Nephron progenitor cell (in vitro differentiated cells): ENCODE data around the gene MAN1C1.
"Not testable (repeated sequence)": the region's sequence is repeated elsewhere in the genome, so short reads cannot be mapped to it uniquely, and the experiment has no call there.

Source experiments
- DNase-seq: peaks from one replicate; pipeline ENCODE4 v3.0.0; 2021
- H3K27ac Mint-ChIP-seq: 2 replicates; pipeline ENCODE4 v1.8.0; 2021; ENCODE audit warnings: mild to moderate bottlenecking, moderate library complexity, mixed read lengths
- H3K27me3 Mint-ChIP-seq: 2 replicates; pipeline ENCODE4 v1.8.0; 2021; ENCODE audit warnings: mild to moderate bottlenecking, low read depth, mixed read lengths; ENCODE audit not compliant: poor library complexity
- H3K36me3 Mint-ChIP-seq: 2 replicates; pipeline ENCODE4 v1.8.0; 2021; ENCODE audit warnings: low read depth, mixed read lengths
- H3K4me1 Mint-ChIP-seq: 2 replicates; pipeline ENCODE4 v1.8.0; 2021; ENCODE audit warnings: mixed read lengths
- H3K4me3 Mint-ChIP-seq: 2 replicates; pipeline ENCODE4 v1.8.0; 2021; ENCODE audit warnings: mild to moderate bottlenecking, moderate library complexity, mixed read lengths
- H3K9me3 Mint-ChIP-seq: 2 replicates; pipeline ENCODE4 v1.8.0; 2021; ENCODE audit warnings: mild to moderate bottlenecking, moderate library complexity, mixed read lengths
- TF ChIP-seq, protein P1 (sequence below): fragments of 200-600 bp; sonication (generic); IDR thresholded peaks from 2 replicates; pipeline ENCODE4 v1.5.0; 2021; ENCODE audit warnings: antibody characterized with exemption

Gene MAN1C1

DNA sequence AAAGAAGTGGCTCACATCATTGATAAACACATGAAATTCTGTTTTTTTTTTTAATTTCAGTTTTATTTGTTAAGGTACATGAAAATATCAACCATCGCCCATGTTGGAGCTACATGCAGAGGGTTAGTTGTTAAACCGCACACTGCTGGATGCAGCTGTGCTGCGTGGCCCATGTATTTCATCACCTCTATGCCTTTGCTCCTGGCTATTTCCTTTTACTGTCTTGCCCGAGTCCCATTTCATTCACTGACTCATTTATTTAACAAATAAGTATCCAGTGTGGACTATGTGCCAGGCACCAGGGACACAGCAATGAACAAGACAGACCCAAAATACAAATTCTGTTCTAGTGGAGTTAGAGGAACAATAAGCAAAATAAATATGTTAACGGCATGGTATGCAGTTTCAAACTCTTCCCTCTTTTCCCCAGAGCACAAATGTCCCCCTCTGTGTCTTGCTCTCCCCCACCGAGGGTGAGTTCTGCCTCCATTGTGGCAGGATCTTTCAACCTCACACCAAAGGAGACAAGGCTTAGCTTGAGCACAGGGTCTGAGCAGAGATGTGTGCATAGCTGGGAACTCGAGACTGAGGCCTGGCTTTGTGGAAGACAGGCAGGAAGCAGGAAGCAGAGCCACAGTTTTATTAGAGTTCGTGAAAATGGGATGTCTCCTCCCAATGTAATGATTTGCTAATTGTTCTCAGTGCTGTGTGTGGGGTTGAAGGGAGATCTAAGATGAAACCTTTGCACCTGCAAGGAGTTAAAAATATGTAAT, 44.6 kb downstream of the MAN1C1 start:
- H3K4me1 Mint-ChIP-seq = peaks cover 57% of the 10 kb centered on the region
- no peaks in the 10 kb centered on the region for H3K36me3 Mint-ChIP-seq
- H3K9me3 Mint-ChIP-seq = no peaks in the 10 kb centered on the region
- no peak overlapping the region for H3K27ac Mint-ChIP-seq
- no peak overlapping the region for H3K4me3 Mint-ChIP-seq
- peaks cover 31% of the 10 kb centered on the region for H3K27me3 Mint-ChIP-seq
- TF ChIP-seq, protein P1, sequence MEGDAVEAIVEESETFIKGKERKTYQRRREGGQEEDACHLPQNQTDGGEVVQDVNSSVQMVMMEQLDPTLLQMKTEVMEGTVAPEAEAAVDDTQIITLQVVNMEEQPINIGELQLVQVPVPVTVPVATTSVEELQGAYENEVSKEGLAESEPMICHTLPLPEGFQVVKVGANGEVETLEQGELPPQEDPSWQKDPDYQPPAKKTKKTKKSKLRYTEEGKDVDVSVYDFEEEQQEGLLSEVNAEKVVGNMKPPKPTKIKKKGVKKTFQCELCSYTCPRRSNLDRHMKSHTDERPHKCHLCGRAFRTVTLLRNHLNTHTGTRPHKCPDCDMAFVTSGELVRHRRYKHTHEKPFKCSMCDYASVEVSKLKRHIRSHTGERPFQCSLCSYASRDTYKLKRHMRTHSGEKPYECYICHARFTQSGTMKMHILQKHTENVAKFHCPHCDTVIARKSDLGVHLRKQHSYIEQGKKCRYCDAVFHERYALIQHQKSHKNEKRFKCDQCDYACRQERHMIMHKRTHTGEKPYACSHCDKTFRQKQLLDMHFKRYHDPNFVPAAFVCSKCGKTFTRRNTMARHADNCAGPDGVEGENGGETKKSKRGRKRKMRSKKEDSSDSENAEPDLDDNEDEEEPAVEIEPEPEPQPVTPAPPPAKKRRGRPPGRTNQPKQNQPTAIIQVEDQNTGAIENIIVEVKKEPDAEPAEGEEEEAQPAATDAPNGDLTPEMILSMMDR = no peak
- no peak for DNase-seq

DNA sequence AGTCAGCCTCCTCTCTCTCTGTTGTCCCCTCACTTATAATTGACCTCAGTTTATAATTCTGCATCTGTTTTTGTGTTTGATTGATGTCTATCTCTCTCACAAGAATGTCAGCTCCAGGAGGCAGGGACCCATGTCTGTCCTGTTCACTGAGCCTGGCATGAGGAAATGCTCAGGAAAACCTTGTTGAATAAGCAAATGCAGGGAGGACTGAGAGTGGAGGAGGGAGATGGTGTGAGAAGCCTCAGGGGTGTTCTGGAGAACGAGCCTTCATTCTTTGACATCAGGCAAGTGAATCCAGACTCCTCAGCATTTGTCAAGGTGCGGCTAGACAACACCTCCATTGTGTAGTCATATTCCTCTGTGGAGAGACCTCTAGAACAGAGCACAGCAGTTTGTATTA, 45.5 kb downstream of the MAN1C1 start:
- H3K27ac Mint-ChIP-seq = no peak overlapping the region
- TF ChIP-seq, protein P1 = no peak
- peaks cover 38% of the 10 kb centered on the region for H3K27me3 Mint-ChIP-seq
- DNase-seq = no peak
- peaks cover 57% of the 10 kb centered on the region for H3K4me1 Mint-ChIP-seq
- no peak overlapping the region for H3K4me3 Mint-ChIP-seq
- H3K9me3 Mint-ChIP-seq = no peaks in the 10 kb centered on the region
- H3K36me3 Mint-ChIP-seq = no peaks in the 10 kb centered on the region

DNA sequence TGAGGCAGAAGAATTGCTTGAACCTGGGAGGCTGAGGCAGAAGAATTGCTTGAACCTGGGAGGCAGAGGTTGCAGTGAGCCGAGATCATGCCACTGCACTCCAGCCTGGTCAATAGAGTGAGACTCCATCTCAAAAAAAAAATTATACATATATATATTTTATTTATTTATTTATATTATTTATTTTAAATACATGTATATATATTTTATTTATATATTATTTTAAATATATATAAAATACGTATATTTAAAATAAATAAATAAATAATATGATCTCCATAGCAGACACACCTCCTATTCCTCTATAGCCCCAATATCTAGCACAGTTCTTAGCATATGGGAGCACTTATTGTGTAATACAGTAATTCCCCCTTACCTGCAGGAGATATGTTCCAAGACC, 46.4 kb downstream of the MAN1C1 start:
- H3K27ac Mint-ChIP-seq = not testable (repeated sequence)
- H3K4me1 Mint-ChIP-seq = peaks cover 55% of the 10 kb centered on the region

DNA sequence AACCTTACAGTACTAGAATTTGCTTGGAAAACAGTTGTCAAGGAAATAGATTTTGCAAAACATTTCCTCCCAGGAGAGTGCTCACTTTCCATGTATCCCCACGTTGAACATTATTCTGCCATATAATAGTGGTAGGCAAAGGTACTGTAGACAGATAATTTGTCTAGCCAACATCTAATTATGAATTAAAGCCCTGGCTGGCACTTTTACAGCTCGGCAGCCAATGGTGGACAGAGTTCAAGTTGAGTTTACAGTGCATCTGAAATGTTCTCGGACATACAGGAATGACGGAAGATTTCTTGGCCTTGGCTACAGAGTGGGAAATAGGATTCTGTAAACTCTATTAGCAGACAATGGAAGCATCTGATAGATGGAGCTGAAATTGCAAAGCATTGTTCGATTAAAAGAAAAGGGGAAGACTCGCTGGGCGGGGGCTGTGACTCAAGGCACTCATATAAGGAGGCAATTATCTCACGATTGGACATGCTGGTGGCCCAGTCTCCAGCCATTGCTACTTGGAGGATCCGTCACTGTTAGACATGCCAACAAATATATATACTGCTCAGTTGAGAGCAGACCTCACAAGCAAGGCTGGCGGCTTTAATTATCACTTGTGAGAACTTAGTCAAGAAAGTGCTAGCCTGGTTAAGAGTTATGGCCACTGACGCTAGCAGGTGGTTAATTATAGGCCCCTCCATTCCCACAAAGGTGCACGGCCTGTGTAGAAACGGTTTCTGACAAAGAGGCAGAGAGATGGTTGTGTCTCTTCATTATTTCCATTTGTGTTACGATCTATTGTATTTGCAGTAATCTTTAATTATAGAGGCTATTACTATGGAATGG, 48.0 kb downstream of the MAN1C1 start:
- no peak overlapping the region for H3K4me3 Mint-ChIP-seq
- no peaks in the 10 kb centered on the region for H3K9me3 Mint-ChIP-seq
- no peaks in the 10 kb centered on the region for H3K36me3 Mint-ChIP-seq
- H3K27ac Mint-ChIP-seq = no peak overlapping the region
- peaks cover 38% of the 10 kb centered on the region for H3K27me3 Mint-ChIP-seq
- H3K4me1 Mint-ChIP-seq = peaks cover 45% of the 10 kb centered on the region
- TF ChIP-seq, protein P1 = no peak
- no peak for DNase-seq

More for the DNA sequence above, 46.4 kb downstream of the MAN1C1 start:
- not testable (repeated sequence) for H3K4me3 Mint-ChIP-seq, DNase-seq, H3K9me3 Mint-ChIP-seq, H3K36me3 Mint-ChIP-seq
- H3K27me3 Mint-ChIP-seq = peaks cover 43% of the 10 kb centered on the region

DNA sequence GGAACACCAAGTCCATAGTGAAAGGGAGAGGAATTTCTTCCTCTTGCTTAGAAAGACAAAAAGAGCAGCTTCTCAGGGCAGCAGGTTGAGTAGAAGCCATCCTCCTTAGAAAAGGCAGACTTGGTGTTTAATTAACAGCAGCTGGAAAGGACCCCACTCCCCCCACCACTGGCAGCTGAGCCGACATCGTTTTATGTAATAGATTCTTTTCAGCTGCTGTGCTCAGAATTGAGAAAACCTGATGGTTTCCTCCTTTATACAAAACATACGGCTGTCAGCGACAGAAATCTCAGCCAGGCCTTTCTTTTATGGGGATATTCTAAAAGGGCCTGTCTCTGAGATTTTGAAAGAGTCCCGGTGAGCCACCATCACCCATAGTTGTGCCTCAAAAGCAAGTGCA, 49.9 kb downstream of the MAN1C1 start:
- no peaks in the 10 kb centered on the region for H3K9me3 Mint-ChIP-seq
- DNase-seq = no peak
- H3K4me1 Mint-ChIP-seq = peaks cover 40% of the 10 kb centered on the region
- H3K27ac Mint-ChIP-seq = no peak overlapping the region
- H3K4me3 Mint-ChIP-seq = no peak overlapping the region
- no peaks in the 10 kb centered on the region for H3K36me3 Mint-ChIP-seq
- TF ChIP-seq, protein P1 = no peak
- peaks cover 36% of the 10 kb centered on the region for H3K27me3 Mint-ChIP-seq

DNA sequence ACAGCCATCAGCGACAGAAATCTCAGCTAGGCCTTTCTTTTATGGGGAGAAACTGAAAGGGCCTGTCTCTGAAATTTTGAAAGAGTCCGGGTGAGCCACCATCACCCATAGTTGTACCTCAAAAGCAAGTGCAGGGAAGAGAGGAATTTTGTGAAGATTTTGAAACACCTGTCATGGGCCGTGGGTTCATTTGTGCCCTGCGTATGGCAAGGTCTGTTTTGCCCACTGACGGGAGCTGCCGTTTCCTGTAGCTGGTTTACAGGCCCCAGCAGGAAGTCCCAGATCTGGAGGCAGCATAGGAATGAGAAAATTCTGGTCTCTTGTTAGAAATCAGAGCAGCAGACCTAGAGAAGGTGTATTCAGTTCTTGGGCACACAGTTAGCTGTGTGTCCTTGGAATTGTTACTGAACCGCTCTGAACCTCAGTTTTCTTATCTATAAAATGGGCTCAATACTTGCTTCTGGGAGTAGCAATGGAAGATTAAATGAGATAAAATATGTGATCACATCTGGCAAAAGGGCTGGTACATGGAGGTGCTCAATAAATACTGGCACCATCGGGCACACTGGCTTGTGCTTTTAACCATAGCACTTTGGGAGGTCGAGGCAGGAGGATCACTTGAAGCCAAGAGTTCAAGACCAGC, 52.5 kb downstream of the MAN1C1 start:
- peaks cover 28% of the 10 kb centered on the region for H3K4me1 Mint-ChIP-seq

More for the DNA sequence above, 52.5 kb downstream of the MAN1C1 start:
- Mint-ChIP-seq H3K9me3 (peaks cover 4% of the 10 kb centered on the region), H3K27ac (no peak overlapping the region), H3K27me3 (peaks cover 39% of the 10 kb centered on the region), H3K36me3 (no peaks in the 10 kb centered on the region), H3K4me3 (no peak overlapping the region)
- TF ChIP-seq, protein P1 = no peak
- DNase-seq = no peak
